Urinary bladder (tissue), 4 donors: ENCODE results near the gene CLPSL1. TPM values are rescaled to one million over a fixed set of nuclear protein-coding genes. Genes with fewer than 3 reads are reported as not detected.
A peak's percentile ranks its signal among the peaks of the same experiment; 100 is the strongest.

Experiments
- DNase-seq: peaks from one replicate; pipeline ENCODE4 v3.0.0-alpha.2; 2015; ENCODE audit errors: extremely low spot score
- H3K27ac ChIP-seq: one replicate; pipeline ENCODE4 v1.5.1; 2013; ENCODE audit warnings: low read depth, mild to moderate bottlenecking, moderate library complexity
- H3K36me3 ChIP-seq: one replicate; pipeline ENCODE4 v1.6.1; 2013; ENCODE audit warnings: mild to moderate bottlenecking, moderate library complexity; ENCODE audit not compliant: insufficient read depth
- H3K4me1 ChIP-seq: one replicate; pipeline ENCODE4 v1.6.1; 2013; ENCODE audit warnings: mild to moderate bottlenecking, moderate library complexity; ENCODE audit not compliant: insufficient read depth
- H3K4me3 ChIP-seq: one replicate; pipeline ENCODE4 v1.5.1; 2013; ENCODE audit warnings: low read depth, low read length
- whole genome bisulfite sequencing: extraction: QIAGEN DNeasy Blood & Tissue Kit; methylation state at CpG from one replicate; pipeline ENCODE4 v1.1.7; 2013; 5-methylcytosine and 5-hydroxymethylcytosine counted together
- polyA plus RNA-seq: library from polyadenylated mRNA; stranded (reverse); fragments of 200-250 nt; gene quantifications from one replicate; pipeline ENCODE4 v1.2.3, GENCODE V29; 2013
- total RNA-seq: library from RNA; depleted of rRNA; stranded (reverse); fragments of >200 nt; gene quantifications from one replicate; pipeline ENCODE4 v1.2.3, GENCODE V29; 2014
- donor health status: healthy with polysubstance abuse.
- donor health status: healthy.

Gene CLPSL1
- total and polyA plus RNA-seq, 2 donors = not detected

DNA sequence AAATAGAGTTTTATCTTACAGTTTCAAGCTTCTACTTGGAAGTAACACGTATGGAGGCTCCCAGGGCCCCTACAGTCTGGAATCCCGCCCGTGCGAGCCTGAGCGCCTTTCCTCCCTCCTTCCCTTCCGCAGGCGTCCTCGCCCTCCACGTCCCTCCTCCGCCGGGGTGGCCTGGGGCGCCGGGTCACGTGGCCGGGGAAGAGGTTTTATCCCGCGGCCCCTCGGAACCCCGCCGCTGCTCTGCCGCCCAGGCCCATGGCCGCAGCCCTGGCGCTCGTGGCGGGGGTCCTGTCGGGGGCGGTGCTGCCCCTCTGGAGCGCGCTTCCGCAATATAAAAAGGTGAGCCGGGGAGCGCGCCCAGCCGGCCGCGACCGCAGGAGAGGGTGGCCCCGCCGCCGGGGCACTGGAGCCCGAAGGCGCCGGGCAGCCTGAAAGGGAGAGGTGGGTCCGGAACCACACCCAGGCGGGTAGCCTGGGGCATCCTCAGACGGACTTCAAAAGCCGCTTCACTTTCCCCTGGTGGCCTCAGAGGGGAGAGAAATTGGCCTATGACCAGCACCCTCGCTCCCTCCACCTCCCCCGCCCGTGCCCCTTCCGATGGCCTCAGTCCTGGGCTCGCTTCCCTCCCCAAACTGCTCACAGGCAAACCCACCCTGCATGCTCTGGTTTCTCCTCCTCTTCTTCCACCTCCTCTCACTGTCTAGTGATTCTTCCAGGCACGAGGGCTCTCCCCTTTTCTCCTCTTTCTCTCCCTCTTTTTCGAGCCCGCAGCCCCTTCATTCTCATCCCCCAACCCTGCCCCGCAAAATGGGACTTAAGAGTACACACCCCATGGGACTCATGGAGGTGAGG is 4.2 kb upstream of the CLPSL1 start, which contains the start of gene CLPSL2:
CLPSL2 (plus strand) TSS at position 235 of the 852 bp plus-strand sequence; CDS start at position 256, 21 bp downstream.
- Histone ChIP-seq H3K36me3 (no peaks in the 10 kb centered on the region), H3K27ac (no peak within 1 kb of the TSS), H3K4me1 (peaks cover 2% of the 10 kb centered on the region), H3K4me3 (peak within 1 kb of the TSS; percentile 46)
- WGBS = 2% methylated on average over 56 of the region's 56 CpGs
- DNase-seq = no peak

- Histone ChIP-seq H3K4me3 (no peak overlapping the region), H3K4me1 (peaks cover 2% of the 10 kb centered on the region), H3K27ac (no peak overlapping the region), H3K36me3 (no peaks in the 10 kb centered on the region)
- no peak for DNase-seq
- WGBS = 89% methylated on average over 10 of the region's 10 CpGs
These were observed 3.3 kb upstream of the CLPSL1 start for GRCh38 chr6:35777356-35778102.

DNA sequence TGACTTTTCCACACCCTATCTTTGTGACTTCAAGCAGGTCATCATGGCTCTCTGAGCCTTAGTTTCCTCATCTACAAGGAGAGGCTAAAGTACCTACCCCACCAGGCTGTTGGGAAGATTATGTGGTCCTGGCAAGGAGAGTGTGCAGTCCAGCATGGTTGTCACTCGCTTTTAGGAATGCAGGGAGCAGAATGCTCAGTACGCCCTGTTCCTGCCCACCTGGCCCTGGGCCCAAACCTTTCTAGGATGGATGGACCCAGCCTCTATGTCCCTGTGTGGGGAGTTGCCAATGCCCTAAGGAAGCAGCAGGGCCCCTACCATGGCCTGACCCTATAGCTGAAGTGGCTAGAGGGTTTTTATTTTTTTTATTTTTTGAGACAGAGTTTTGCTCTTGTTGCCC is 2.4 kb upstream of the CLPSL1 start:
- 82% methylated on average over 2 of the region's 2 CpGs for WGBS
- Histone ChIP-seq H3K4me1 (peaks cover 2% of the 10 kb centered on the region), H3K27ac (no peak overlapping the region), H3K4me3 (no peak overlapping the region), H3K36me3 (no peaks in the 10 kb centered on the region)
- no peak for DNase-seq

DNA sequence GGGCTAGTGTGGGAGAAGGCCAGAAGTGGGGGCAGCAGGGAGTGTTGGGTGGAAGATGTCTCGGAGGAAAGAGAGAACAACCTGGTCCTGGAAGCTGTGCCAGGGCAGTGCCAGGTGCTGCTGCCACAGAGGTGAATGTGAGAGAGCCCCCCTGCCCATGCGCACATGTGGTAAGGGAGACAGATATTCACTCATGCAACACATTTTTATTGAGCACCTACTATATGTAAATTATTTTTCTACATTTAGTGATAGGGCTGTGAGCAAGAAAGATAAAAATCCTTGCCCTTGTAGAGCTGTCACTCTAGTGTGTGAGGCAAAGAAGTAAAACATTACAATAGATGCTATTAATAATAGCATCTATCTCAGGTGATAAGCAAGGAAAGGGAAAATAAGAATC is 471 bp downstream of the CLPSL1 start:
- WGBS = 98% methylated on average over 2 of the region's 2 CpGs

GRCh38 chr6:35782424-35782823 is 1.6 kb downstream of the CLPSL1 start:
- WGBS = 58% methylated on average over 3 of the region's 3 CpGs
- H3K36me3 ChIP-seq = no peaks in the 10 kb centered on the region
- H3K4me3 ChIP-seq = no peak overlapping the region
- H3K4me1 ChIP-seq = no peaks in the 10 kb centered on the region
- no peak for DNase-seq
- no peak overlapping the region for H3K27ac ChIP-seq

More for the DNA sequence above, 471 bp downstream of the CLPSL1 start:
- Histone ChIP-seq H3K27ac (no peak overlapping the region), H3K4me3 (no peak overlapping the region), H3K36me3 (no peaks in the 10 kb centered on the region), H3K4me1 (peaks cover 2% of the 10 kb centered on the region)
- DNase-seq = no peak

DNA sequence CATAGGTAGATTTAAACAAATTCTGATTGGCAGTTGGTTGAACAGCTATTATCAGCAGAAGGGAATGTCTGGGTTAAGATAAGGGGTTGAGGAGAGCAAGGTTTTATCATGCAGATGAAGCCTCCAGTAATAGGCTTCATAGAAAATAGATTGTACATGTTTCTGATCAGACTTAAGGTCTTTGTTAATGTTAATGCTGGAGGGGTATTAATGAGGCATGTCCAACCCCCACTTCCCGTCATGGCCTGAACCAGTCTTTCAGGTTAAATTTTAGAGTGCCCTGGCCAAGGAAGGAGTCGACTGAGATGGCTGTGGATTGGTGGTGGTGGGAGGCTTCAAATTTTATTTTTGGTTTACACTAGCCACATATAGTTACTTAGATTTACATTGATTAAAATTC is 3.4 kb downstream of the CLPSL1 start:
- Histone ChIP-seq H3K27ac (no peak overlapping the region), H3K36me3 (no peaks in the 10 kb centered on the region), H3K4me3 (no peak overlapping the region), H3K4me1 (no peaks in the 10 kb centered on the region)
- no peak for DNase-seq
- WGBS = 64% methylated on average over 2 of the region's 2 CpGs

DNA sequence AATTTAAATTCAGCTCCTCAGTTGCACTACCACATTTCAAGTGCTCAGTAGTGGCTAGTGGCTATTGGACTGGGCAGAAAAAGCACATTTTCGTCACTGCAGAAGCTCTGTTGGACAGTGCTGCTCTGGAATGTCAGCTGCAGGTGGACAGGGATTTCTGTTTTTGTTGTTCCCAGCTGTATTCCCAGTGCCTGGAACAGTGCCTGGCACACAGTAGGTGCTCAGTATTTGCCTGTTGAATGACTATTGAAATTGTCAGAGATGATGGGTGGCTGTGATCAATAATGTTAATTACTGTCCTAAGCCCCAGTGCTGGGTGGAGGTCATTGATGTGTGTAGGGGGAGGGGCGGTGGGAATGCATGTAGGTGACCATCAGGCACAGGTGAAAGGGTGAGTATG is 5.5 kb downstream of the CLPSL1 start:
- no peak overlapping the region for H3K4me3 ChIP-seq
- H3K4me1 ChIP-seq = no peaks in the 10 kb centered on the region
- H3K36me3 ChIP-seq = no peaks in the 10 kb centered on the region
- no peak overlapping the region for H3K27ac ChIP-seq
- WGBS = 58% methylated on average over 2 of the region's 2 CpGs
- no peak for DNase-seq

DNA sequence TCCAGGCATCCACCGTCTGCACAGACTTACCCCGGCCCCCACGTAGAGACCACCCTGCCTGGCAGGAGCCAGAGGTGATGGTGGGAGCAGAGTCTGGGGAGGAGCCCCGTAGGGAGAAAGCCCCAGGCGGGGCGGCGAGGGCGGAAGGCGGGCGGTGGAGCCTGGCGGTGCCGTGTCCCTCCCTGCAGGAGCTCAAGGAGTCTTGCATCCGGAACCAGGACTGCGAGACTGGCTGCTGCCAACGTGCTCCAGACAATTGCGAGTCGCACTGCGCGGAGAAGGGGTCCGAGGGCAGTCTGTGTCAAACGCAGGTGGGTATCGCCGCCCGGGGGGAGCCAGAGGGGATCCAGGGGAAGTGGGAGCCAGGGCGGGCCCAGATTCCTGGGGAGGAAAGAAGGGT is 6.0 kb downstream of the CLPSL1 start:
- no peak for DNase-seq
- no peak overlapping the region for H3K27ac ChIP-seq
- no peaks in the 10 kb centered on the region for H3K4me1 ChIP-seq
- no peaks in the 10 kb centered on the region for H3K36me3 ChIP-seq
- 32% methylated on average over 25 of the region's 25 CpGs for WGBS
- no peak overlapping the region for H3K4me3 ChIP-seq

GRCh38 chr6:35787266-35788218 is 6.7 kb downstream of the CLPSL1 start:
- Histone ChIP-seq H3K36me3 (no peaks in the 10 kb centered on the region), H3K27ac (no peak overlapping the region), H3K4me1 (no peaks in the 10 kb centered on the region), H3K4me3 (no peak overlapping the region)
- 78% methylated on average over 13 of the region's 13 CpGs for WGBS
- no peak for DNase-seq

- H3K27ac ChIP-seq = no peak overlapping the region
- WGBS = 66% methylated on average over 4 of the region's 4 CpGs
- DNase-seq = no peak
- H3K4me3 ChIP-seq = no peak overlapping the region
- H3K36me3 ChIP-seq = no peaks in the 10 kb centered on the region
- H3K4me1 ChIP-seq = no peaks in the 10 kb centered on the region
These were observed 7.7 kb downstream of the CLPSL1 start for GRCh38 chr6:35788423-35788982.

GRCh38 chr6:35790683-35791082 is 9.9 kb downstream of the CLPSL1 start:
- Histone ChIP-seq H3K4me1 (no peaks in the 10 kb centered on the region), H3K36me3 (no peaks in the 10 kb centered on the region), H3K27ac (no peak overlapping the region), H3K4me3 (no peak overlapping the region)
- DNase-seq = no peak
- 81% methylated on average over 5 of the region's 5 CpGs for WGBS

DNA sequence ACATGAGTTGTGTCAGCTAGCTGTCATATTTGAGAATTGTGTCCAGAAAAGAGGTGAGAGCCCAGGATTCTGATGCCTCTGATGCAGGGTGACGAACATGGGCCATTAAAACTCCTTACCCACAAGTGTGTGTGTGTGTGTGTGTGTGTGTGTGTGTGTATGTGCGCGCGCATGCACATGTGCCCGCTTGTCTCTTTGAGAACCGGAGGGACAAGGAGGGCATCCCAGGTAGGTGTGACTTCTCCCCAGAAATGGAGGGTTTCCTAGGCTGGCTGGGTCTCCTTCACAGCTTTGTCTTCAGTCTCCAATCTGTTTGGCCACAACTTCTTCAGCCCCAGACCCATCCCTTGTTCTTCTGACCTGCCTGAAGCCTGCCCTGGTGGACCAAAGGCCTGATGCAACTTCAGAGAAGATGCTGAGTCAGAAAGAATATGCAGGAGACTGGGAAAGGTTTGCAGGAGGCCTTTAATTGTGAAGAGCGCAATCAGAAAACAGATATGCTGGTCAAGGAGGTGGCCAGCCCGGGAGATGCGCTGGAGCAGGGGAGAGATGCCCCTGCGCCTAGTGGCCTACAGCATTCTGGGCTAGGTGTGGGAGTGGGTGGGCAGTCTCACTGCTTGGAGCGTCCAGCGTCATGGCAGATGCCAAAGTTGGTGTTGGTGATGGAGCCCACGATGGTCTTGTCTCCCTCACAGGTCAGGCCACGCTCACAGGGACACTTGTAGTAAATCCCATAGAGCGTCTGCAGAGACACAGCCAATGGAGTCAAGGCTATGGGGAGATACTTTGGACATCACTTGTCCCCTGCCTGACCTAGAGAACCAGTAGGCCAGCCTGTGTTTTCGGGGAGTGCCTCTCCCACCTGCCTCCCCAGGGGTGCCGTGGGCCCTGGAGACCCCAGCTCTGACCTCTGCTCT is 14.0 kb downstream of the CLPSL1 start:
- DNase-seq = no peak
- Histone ChIP-seq H3K4me3 (no peak overlapping the region), H3K4me1 (no peaks in the 10 kb centered on the region), H3K27ac (no peak overlapping the region), H3K36me3 (no peaks in the 10 kb centered on the region)
- WGBS = 91% methylated on average over 17 of the region's 17 CpGs
